ENCODE results near the gene LYPLAL1.

The LYPLAL1 gene

DNA sequence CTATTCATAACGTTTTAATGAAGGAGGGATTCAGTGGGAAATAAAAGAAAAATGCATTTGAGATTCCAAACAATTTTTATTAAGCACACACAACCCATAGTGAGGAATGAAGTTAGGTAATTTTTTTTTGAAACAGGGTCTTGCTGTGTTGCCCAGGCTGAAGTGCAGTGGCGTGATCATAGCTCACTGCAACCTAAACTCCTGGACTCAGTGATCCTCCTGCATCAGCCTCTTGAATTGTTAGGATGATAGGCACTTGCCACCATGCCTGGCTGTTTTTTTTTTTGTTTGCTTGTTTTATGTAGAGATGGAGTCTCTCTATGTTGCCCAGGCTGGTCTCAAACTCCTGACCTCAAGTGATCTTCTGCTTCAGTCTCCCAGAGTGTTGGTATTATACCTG, 28.9 kb downstream of the LYPLAL1 start:
- no peak overlapping the region for H3K9ac ChIP-seq (ENCODE audit: low read length)
- H3K23ac ChIP-seq (ENCODE audit: low read length): no peak overlapping the region
- H2AFZ ChIP-seq (ENCODE audit: insufficient read depth, low read length, poor library complexity): no peak overlapping the region
- H3K14ac ChIP-seq (ENCODE audit: low read length): no peak overlapping the region
- H3K4ac ChIP-seq (ENCODE audit: low read depth, low read length): no peak overlapping the region
- H3K27me3 ChIP-seq (ENCODE audit: insufficient read depth, low read length): no peaks in the 10 kb centered on the region
- no peak overlapping the region for H4K12ac ChIP-seq (ENCODE audit: low read depth, low read length)
- H3K9me3 ChIP-seq (ENCODE audit: insufficient read depth, low read depth, low read length): peaks cover 2% of the 10 kb centered on the region
- DNase-seq: no peak
- H2BK5ac ChIP-seq (ENCODE audit: low read depth, low read length, poor library complexity): no peak overlapping the region
- no peaks in the 10 kb centered on the region for H3K79me1 ChIP-seq (ENCODE audit: low read length)
- no peak overlapping the region for H3K4me3 ChIP-seq (ENCODE audit: low read depth, low read length)
- no peak overlapping the region for H3K27ac ChIP-seq (ENCODE audit: low read depth, low read length)
- no peak overlapping the region for H4K91ac ChIP-seq (ENCODE audit: low read depth, low read length)
- no peak overlapping the region for H3K4me2 ChIP-seq (ENCODE audit: low read length)
- no peak overlapping the region for H2BK120ac ChIP-seq (ENCODE audit: insufficient read depth, low read length, poor library complexity)
- no peak overlapping the region for H2AK5ac ChIP-seq (ENCODE audit: low read length)
- H3K18ac ChIP-seq (ENCODE audit: low read length): no peak overlapping the region
- no peaks in the 10 kb centered on the region for H3K4me1 ChIP-seq (ENCODE audit: control insufficient read depth in 1 of 2, insufficient read depth in 2 of 2, low read length in 2 of 2)
- no CpG with 5 or more reads among the region's 2 CpGs for WGBS (ENCODE audit: extremely low coverage, insufficient coverage, insufficient read length)
- no peak overlapping the region for H2BK12ac ChIP-seq (ENCODE audit: low read length)
- H3K36me3 ChIP-seq (ENCODE audit: control insufficient read depth in 1 of 2, insufficient read depth in 2 of 2, low read length in 2 of 2): peaks cover 0 to 4% of the 10 kb centered on the region in 2 experiments
- H3K79me2 ChIP-seq (ENCODE audit: control insufficient read depth, insufficient read depth, low read length, poor library complexity): no peaks in the 10 kb centered on the region
- H4K8ac ChIP-seq (ENCODE audit: low read depth, low read length): no peak overlapping the region

DNA sequence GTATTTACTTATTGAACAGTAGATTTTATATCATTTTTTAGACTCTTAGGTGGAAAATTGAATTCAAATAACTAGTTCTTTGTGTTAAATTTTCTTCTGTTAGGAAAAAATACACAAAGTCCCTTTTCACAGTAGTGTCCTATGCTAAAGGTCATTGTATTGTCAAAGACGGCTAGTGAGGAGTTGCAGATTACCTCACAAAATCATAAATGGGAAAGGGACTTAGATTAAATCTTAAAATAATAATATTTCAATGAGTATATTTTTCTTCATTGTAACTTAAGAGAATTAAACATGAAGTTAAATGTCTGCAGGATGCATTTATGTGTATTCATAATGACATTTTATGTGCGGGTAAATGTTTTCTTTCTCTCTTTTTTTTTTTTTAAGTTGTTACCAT, 32.7 kb downstream of the LYPLAL1 start:
- Histone ChIP-seq H4K91ac (ENCODE audit: low read depth, low read length) (no peak overlapping the region), H3K4me3 (ENCODE audit: low read depth, low read length) (no peak overlapping the region), H3K4me1 (ENCODE audit: control insufficient read depth in 1 of 2, insufficient read depth in 2 of 2, low read length in 2 of 2) (no peaks in the 10 kb centered on the region), H3K79me1 (ENCODE audit: low read length) (no peaks in the 10 kb centered on the region), H2BK12ac (ENCODE audit: low read length) (no peak overlapping the region), H2BK120ac (ENCODE audit: insufficient read depth, low read length, poor library complexity) (no peak overlapping the region), H2BK5ac (ENCODE audit: low read depth, low read length, poor library complexity) (no peak overlapping the region), H3K27me3 (ENCODE audit: insufficient read depth, low read length) (no peaks in the 10 kb centered on the region), H3K79me2 (ENCODE audit: control insufficient read depth, insufficient read depth, low read length, poor library complexity) (no peaks in the 10 kb centered on the region), H3K4ac (ENCODE audit: low read depth, low read length) (no peak overlapping the region), H3K23ac (ENCODE audit: low read length) (no peak overlapping the region), H3K4me2 (ENCODE audit: low read length) (no peak overlapping the region), H3K9me3 (ENCODE audit: insufficient read depth, low read depth, low read length) (no peaks in the 10 kb centered on the region), H4K8ac (ENCODE audit: low read depth, low read length) (no peak overlapping the region), H4K12ac (ENCODE audit: low read depth, low read length) (no peak overlapping the region), H2AK5ac (ENCODE audit: low read length) (no peak overlapping the region), H3K14ac (ENCODE audit: low read length) (no peak overlapping the region), H2AFZ (ENCODE audit: insufficient read depth, low read length, poor library complexity) (no peak overlapping the region), H3K18ac (ENCODE audit: low read length) (no peak overlapping the region), H3K9ac (ENCODE audit: low read length) (no peak overlapping the region), H3K36me3 (ENCODE audit: control insufficient read depth in 1 of 2, insufficient read depth in 2 of 2, low read length in 2 of 2) (no peaks in the 10 kb centered on the region), H3K27ac (ENCODE audit: low read depth, low read length) (no peak overlapping the region)
- no peak for DNase-seq
- no CpG with 5 or more reads among the region's 2 CpGs for WGBS (ENCODE audit: extremely low coverage, insufficient coverage, insufficient read length)

DNA sequence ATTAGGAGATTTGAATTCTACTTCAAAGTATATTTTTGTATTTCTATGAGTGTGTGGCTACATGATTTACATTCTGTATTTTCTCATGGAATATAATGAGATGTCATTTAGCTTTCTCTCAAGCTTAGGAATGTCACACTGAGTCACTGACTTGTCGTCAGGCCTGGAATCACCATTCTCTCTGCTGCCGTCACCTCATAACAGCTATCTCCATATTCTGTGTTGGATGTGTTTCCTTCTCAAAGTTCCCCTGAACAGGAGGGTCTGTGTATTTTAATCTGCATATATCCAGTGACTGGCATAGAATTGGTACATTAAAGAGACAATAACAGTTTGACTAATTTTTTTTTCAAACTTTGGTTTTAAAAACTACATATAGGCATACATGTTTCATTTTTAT, 35.9 kb downstream of the LYPLAL1 start:
- no peaks in the 10 kb centered on the region for H3K4me1 ChIP-seq (ENCODE audit: control insufficient read depth in 1 of 2, insufficient read depth in 2 of 2, low read length in 2 of 2)
- no peaks in the 10 kb centered on the region for H3K79me2 ChIP-seq (ENCODE audit: control insufficient read depth, insufficient read depth, low read length, poor library complexity)
- no peaks in the 10 kb centered on the region for H3K9me3 ChIP-seq (ENCODE audit: insufficient read depth, low read depth, low read length)
- no peak overlapping the region for H3K23ac ChIP-seq (ENCODE audit: low read length)
- peak in 1 of 2 donors; percentile 31 for DNase-seq
- WGBS (ENCODE audit: extremely low coverage, insufficient coverage, insufficient read length): no CpG with 5 or more reads among the region's 2 CpGs
- H3K14ac ChIP-seq (ENCODE audit: low read length): no peak overlapping the region
- no peak overlapping the region for H2BK5ac ChIP-seq (ENCODE audit: low read depth, low read length, poor library complexity)
- H3K4me3 ChIP-seq (ENCODE audit: low read depth, low read length): no peak overlapping the region
- H3K18ac ChIP-seq (ENCODE audit: low read length): no peak overlapping the region
- H3K27ac ChIP-seq (ENCODE audit: low read depth, low read length): no peak overlapping the region
- H2BK120ac ChIP-seq (ENCODE audit: insufficient read depth, low read length, poor library complexity): no peak overlapping the region
- H3K4me2 ChIP-seq (ENCODE audit: low read length): no peak overlapping the region
- no peak overlapping the region for H3K4ac ChIP-seq (ENCODE audit: low read depth, low read length)
- H3K79me1 ChIP-seq (ENCODE audit: low read length): no peaks in the 10 kb centered on the region
- H2AK5ac ChIP-seq (ENCODE audit: low read length): no peak overlapping the region
- no peak overlapping the region for H2BK12ac ChIP-seq (ENCODE audit: low read length)
- H4K8ac ChIP-seq (ENCODE audit: low read depth, low read length): no peak overlapping the region
- no peaks in the 10 kb centered on the region for H3K27me3 ChIP-seq (ENCODE audit: insufficient read depth, low read length)
- H3K36me3 ChIP-seq (ENCODE audit: control insufficient read depth in 1 of 2, insufficient read depth in 2 of 2, low read length in 2 of 2): peaks cover 0 to under 1% of the 10 kb centered on the region in 2 experiments
- H3K9ac ChIP-seq (ENCODE audit: low read length): no peak overlapping the region
- no peak overlapping the region for H4K12ac ChIP-seq (ENCODE audit: low read depth, low read length)
- no peak overlapping the region for H4K91ac ChIP-seq (ENCODE audit: low read depth, low read length)
- no peak overlapping the region for H2AFZ ChIP-seq (ENCODE audit: insufficient read depth, low read length, poor library complexity)

DNA sequence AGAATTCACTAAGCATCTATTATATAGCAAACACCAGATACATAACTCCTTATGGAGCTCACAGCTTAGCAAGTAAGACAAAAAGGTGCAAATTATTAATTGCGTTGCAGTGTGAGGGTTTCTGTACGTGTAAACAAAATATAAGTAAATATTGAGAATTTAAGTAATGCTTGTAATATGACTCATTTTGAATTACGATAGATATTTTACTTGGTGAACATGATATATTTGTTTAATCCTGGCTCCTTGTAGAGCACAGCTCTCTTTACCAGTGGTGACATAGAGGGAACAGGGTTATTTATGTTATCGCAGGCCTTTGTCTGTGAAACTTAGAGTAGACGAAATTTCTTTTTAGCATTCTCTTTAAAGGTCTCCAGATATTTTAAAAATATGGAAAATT, 36.4 kb downstream of the LYPLAL1 start:
- H4K91ac ChIP-seq (ENCODE audit: low read depth, low read length): no peak overlapping the region
- H3K4ac ChIP-seq (ENCODE audit: low read depth, low read length): no peak overlapping the region
- H4K12ac ChIP-seq (ENCODE audit: low read depth, low read length): no peak overlapping the region
- H3K79me2 ChIP-seq (ENCODE audit: control insufficient read depth, insufficient read depth, low read length, poor library complexity): no peaks in the 10 kb centered on the region
- H3K4me2 ChIP-seq (ENCODE audit: low read length): no peak overlapping the region
- WGBS (ENCODE audit: extremely low coverage, insufficient coverage, insufficient read length): no CpG with 5 or more reads among the region's 5 CpGs
- H3K9me3 ChIP-seq (ENCODE audit: insufficient read depth, low read depth, low read length): no peaks in the 10 kb centered on the region
- DNase-seq: no peak
- H3K4me3 ChIP-seq (ENCODE audit: low read depth, low read length): no peak overlapping the region
- no peak overlapping the region for H2BK120ac ChIP-seq (ENCODE audit: insufficient read depth, low read length, poor library complexity)
- H3K23ac ChIP-seq (ENCODE audit: low read length): no peak overlapping the region
- no peak overlapping the region for H2AK5ac ChIP-seq (ENCODE audit: low read length)
- no peaks in the 10 kb centered on the region for H3K79me1 ChIP-seq (ENCODE audit: low read length)
- no peak overlapping the region for H3K9ac ChIP-seq (ENCODE audit: low read length)
- no peak overlapping the region for H3K14ac ChIP-seq (ENCODE audit: low read length)
- no peak overlapping the region for H2BK5ac ChIP-seq (ENCODE audit: low read depth, low read length, poor library complexity)
- no peaks in the 10 kb centered on the region for H3K27me3 ChIP-seq (ENCODE audit: insufficient read depth, low read length)
- peaks cover 0 to 2% of the 10 kb centered on the region in 2 experiments for H3K36me3 ChIP-seq (ENCODE audit: control insufficient read depth in 1 of 2, insufficient read depth in 2 of 2, low read length in 2 of 2)
- H3K27ac ChIP-seq (ENCODE audit: low read depth, low read length): no peak overlapping the region
- H2BK12ac ChIP-seq (ENCODE audit: low read length): no peak overlapping the region
- H2AFZ ChIP-seq (ENCODE audit: insufficient read depth, low read length, poor library complexity): no peak overlapping the region
- no peak overlapping the region for H4K8ac ChIP-seq (ENCODE audit: low read depth, low read length)
- H3K4me1 ChIP-seq (ENCODE audit: control insufficient read depth in 1 of 2, insufficient read depth in 2 of 2, low read length in 2 of 2): no peaks in the 10 kb centered on the region
- no peak overlapping the region for H3K18ac ChIP-seq (ENCODE audit: low read length)

All from trophoblast cell (in vitro differentiated cells and primary cell).